NT2/D1 (cell line): ENCODE data around the gene RIN1.
A peak's percentile ranks its signal among the peaks of the same experiment; 100 is the strongest.
"Not testable (repeated sequence)": the region's sequence is repeated elsewhere in the genome, so short reads cannot be mapped to it uniquely, and the experiment has no call there.

Source experiments
- DNase-seq: peaks from one replicate; pipeline ENCODE4 v3.0.0-alpha.2; 2011; ENCODE audit warnings: low read depth, low spot score
- H3K27me3 ChIP-seq: 2 replicates; pipeline ENCODE4 v1.6.0; 2011; ENCODE audit warnings: mild to moderate bottlenecking; ENCODE audit not compliant: insufficient read length, insufficient read depth
- H3K36me3 ChIP-seq: 2 replicates; pipeline ENCODE4 v1.6.1; 2011; ENCODE audit warnings: mild to moderate bottlenecking, low read length, mixed read lengths; ENCODE audit not compliant: insufficient read depth, insufficient read length
- H3K4me1 ChIP-seq: 2 replicates; pipeline ENCODE4 v1.5.1; 2011; ENCODE audit not compliant: insufficient read depth, insufficient read length
- H3K4me3 ChIP-seq: 2 replicates; pipeline ENCODE4 v1.5.1; 2011; ENCODE audit warnings: low read depth; ENCODE audit not compliant: insufficient read length
- H3K9ac ChIP-seq: 2 replicates; pipeline ENCODE4 v1.6.0; 2011; ENCODE audit warnings: low read depth; ENCODE audit not compliant: insufficient read length
- H3K9me3 ChIP-seq: 2 replicates; pipeline ENCODE4 v1.5.1; 2011; ENCODE audit warnings: mild to moderate bottlenecking, low read length; ENCODE audit not compliant: insufficient read depth
- SUZ12 ChIP-seq: IDR thresholded peaks from 2 replicates; pipeline ENCODE4 v1.6.1; 2011; ENCODE audit not compliant: insufficient read length, insufficient read depth; ENCODE audit errors: extremely low read depth
- YY1 ChIP-seq: IDR thresholded peaks from 2 replicates; pipeline ENCODE4 v1.6.1; 2011; ENCODE audit not compliant: insufficient read length, insufficient read depth
- ZNF274 ChIP-seq: IDR thresholded peaks from 2 replicates; pipeline ENCODE4 v1.6.1; 2011; ENCODE audit warnings: mild to moderate bottlenecking, low read depth, low read length

Gene RIN1

DNA sequence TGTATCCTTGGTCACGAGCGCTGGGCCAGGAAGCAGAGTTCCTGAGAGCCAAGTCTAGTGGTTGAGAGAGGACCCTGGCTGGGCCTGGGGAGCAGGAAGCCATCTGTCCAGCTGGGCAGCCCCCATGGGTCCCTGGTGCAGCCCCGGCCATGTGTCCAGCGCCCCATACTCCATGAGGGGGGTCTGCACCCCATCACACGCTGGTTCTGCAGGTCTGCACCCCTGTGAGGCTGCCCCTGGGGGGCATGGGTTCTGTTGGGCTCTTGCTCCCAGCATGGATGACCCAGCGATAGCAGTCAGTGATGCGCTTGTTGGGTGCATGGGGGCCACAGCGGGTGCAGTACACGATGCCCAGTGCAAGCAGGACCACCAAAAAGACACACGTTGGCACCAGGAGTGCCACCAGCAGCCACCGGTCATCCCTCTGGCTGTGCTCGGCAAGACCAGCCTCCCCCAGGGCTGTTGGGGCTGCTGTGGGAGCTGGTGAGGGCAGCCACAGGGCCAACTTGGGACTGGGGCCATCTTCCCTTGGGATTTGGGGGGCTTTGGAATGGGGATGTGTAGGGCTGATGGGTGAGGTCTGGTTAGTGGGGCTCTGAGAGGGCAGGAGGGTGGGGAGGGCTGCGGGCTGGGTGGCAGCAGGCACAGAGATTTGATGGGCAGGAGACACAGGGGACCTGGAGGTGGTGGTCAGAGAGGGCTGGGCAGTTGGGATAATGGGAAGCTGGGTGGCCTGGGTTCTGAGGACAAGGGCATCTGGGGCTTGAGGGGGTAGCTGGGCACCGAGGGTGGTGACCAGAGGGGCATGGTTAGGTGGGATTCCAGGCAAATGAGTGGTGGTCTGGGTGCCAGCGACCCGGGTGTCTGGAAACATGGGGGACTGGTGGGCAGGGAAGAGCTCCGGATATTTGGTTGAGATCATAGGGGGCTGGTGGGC lies 21.4 kb downstream of the RIN1 start:
- Histone ChIP-seq H3K9me3 (peaks cover 11% of the 10 kb centered on the region; the same call in 1 of the 2 replicates), H3K27me3 (peaks cover 19% of the 10 kb centered on the region), H3K4me3 (no peak overlapping the region), H3K36me3 (peaks cover 3% of the 10 kb centered on the region), H3K9ac (peak overlapping the region; percentile 23), H3K4me1 (peaks cover 46% of the 10 kb centered on the region)
- TF ChIP-seq SUZ12 (no peak), YY1 (no peak), ZNF274 (no peak)
- DNase-seq = no peak

DNA sequence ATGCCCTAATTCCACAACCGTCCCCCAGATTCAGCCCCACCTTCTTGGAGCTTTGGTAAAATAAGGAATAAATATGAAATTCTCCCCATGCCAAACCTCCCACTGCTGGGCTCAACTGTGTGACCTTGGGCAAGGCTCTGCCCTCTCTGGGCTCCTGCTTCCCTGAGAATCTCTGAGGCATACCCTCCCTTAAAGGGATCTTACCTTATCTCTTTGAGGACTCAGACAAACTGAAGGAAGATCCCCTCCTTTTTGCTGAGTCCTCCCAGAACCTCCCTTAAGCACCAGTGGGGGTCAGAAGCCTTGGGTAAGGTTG lies 22.1 kb downstream of the RIN1 start:
- Histone ChIP-seq H3K27me3 (peaks cover 19% of the 10 kb centered on the region), H3K4me3 (peak overlapping the region; percentile 48)

DNA sequence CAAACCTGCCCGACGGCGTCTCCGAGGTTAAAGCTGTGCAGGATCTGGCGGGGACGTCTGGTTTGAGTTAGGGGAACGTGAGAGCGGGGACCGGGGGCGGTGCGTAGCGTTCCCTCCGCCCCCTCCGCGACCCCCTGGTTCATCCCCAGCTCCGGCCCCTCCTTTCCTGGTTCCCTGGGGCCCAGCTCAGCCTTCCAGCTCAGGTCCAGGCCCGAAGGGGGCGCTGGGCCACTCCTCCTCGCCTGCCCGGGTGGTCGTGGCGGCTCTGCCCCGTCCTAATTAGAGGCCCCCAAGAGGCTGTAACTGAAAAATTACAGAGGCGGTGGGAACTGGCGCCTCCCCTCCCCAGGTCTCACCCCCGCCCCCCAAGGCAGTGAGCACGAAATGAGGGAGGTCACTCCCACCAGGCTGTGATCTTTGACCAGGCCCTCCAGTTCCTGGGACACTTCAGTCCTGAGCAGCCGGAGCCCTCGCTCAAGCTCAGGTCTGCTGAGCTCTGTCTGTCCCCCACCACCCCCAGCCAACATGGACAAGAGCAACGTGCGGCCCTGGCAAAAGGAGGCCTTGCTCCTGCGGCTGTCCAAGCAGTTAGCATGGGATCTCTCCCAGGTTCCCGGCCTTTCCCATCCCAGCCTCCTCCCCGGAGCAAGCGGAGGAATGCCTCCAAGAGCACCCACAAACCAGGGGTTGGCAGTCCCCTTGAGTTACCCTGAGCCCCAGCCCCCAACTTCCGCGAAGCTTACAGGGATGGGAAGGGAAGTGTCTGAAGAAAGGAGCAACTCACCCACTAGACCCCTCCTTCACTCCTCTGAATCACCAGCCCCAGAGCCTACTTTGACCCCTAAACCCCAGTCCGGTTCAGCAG lies 22.7 kb downstream of the RIN1 start:
- Histone ChIP-seq H3K27me3 (peaks cover 19% of the 10 kb centered on the region), H3K9ac (peak overlapping the region; percentile 87), H3K4me3 (peak overlapping the region; percentile 48), H3K4me1 (peaks cover 43% of the 10 kb centered on the region), H3K9me3 (no peaks in the 10 kb centered on the region), H3K36me3 (peaks cover 3% of the 10 kb centered on the region)
- DNase-seq = no peak
- no peak for TF ChIP-seq YY1
- TF ChIP-seq SUZ12 = no peak
- no peak for TF ChIP-seq ZNF274

More for the DNA sequence above, 22.1 kb downstream of the RIN1 start:
- Histone ChIP-seq H3K9me3 (peaks cover 6% of the 10 kb centered on the region; the same call in 1 of the 2 replicates), H3K4me1 (peaks cover 47% of the 10 kb centered on the region), H3K36me3 (peaks cover 3% of the 10 kb centered on the region), H3K9ac (peak overlapping the region; percentile 87)
- no peak for DNase-seq
- TF ChIP-seq YY1 = no peak
- no peak for TF ChIP-seq ZNF274
- no peak for TF ChIP-seq SUZ12

DNA sequence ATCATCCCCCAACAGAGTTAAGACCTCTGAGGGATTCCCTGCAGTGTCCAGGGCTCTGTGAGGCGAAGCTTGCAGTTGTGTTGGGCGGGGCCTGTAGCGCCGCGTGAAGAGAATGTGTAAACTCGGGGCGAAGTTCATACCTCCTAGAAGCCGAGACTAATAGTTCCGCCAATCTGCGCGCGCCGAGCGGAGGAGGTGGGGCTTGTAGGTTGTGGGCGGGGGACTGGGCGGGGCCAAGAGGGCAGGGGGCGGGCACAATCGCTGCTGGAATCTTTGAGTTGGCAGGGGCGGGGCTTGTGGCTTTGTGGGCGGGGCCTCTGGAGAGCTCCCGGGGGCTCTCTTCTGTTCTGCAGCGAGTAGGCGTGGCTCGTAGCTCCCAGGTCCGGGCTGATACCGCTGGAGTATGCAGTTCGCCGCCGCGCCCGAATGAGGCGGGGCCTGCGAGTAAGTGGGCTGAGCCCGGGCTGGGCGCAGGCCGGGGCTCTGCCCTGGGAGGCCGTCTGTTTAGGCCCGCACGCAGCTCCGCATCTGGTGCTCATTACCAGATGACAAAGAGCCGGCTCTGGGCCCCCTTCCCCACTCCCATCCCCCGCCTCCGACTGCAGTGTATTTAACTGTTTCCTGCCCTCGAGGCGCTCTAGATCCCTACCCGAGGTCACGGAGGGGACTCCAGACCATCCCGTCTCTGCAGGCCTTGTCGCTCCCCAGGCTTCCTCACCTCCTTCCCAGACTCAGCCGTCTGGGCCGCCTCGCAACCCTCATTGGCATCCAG lies 23.5 kb downstream of the RIN1 start:
- peak; percentile 98 for DNase-seq
- Histone ChIP-seq H3K9me3 (no peaks in the 10 kb centered on the region), H3K4me1 (peaks cover 35% of the 10 kb centered on the region), H3K27me3 (peaks cover 19% of the 10 kb centered on the region), H3K4me3 (peak overlapping the region; percentile 66), H3K9ac (peak overlapping the region; percentile 87), H3K36me3 (peaks cover 3% of the 10 kb centered on the region)
- TF ChIP-seq YY1 (no peak), ZNF274 (no peak), SUZ12 (no peak)

DNA sequence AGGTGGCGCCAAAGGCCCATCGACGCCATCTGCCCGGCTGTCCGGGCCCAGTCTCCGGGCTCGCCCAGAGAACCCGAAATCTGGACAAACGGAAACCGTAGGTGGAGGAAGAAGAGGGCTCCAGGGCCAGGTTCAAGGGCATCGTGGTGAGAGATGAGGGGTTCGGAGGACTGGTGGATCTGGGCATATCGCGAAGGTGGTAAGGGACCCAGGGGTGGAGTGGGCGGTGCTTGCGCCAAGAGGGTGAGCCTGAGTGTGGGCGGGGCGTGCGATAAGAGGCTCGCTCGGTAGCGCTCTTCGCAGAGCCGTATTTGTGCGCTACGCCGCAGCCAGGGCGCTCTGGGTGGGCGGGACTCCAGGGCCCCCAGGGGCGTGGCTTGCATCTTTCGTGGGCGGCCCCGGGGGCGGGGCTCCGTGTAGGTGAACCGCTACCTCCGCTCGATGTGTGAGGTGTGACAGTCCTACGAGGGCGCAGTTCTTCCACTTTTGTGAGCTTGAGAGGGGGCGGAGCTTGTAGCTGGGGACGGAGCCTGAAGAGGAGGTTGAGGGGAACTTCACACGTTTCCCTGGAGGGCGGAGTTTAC lies 24.2 kb downstream of the RIN1 start:
- peak overlapping the region; percentile 84 for H3K9ac ChIP-seq
- peaks cover 19% of the 10 kb centered on the region for H3K27me3 ChIP-seq
- peak; percentile 92 for DNase-seq
- TF ChIP-seq SUZ12 = no peak
- TF ChIP-seq ZNF274 = no peak
- no peak for TF ChIP-seq YY1
- H3K4me3 ChIP-seq = peak overlapping the region; percentile 66
- H3K36me3 ChIP-seq = peaks cover 3% of the 10 kb centered on the region
- no peaks in the 10 kb centered on the region for H3K9me3 ChIP-seq
- H3K4me1 ChIP-seq = peaks cover 30% of the 10 kb centered on the region

DNA sequence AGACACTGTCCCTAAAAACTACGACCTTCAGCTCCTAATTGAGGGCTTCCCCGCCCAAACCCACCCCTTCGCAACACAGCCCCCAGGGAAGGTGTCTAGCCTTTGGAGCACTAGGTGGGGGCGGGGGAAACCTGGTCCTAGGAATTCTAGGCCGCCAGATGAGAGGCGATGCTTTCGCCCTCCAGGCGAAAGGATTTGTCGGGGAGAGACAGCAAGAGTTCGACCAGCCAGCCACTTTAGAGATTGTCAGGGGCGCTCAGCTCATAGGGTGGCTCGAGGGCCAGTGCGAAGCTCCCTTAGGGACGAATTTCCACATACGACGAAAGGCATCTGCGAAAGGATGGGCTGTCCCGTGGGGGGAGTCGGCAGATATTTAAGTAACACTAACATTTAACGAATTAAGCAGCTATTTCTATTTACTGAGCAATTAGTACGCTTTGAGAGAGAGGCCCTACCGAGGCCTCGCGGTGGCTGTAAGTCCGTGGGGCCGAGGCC lies 24.7 kb downstream of the RIN1 start:
- Histone ChIP-seq H3K4me1 (peaks cover 28% of the 10 kb centered on the region), H3K4me3 (peak overlapping the region; percentile 66), H3K9me3 (no peaks in the 10 kb centered on the region), H3K36me3 (peaks cover 3% of the 10 kb centered on the region), H3K9ac (peak overlapping the region; percentile 84), H3K27me3 (peaks cover 15% of the 10 kb centered on the region)
- TF ChIP-seq YY1 (no peak), SUZ12 (no peak), ZNF274 (no peak)
- no peak for DNase-seq

DNA sequence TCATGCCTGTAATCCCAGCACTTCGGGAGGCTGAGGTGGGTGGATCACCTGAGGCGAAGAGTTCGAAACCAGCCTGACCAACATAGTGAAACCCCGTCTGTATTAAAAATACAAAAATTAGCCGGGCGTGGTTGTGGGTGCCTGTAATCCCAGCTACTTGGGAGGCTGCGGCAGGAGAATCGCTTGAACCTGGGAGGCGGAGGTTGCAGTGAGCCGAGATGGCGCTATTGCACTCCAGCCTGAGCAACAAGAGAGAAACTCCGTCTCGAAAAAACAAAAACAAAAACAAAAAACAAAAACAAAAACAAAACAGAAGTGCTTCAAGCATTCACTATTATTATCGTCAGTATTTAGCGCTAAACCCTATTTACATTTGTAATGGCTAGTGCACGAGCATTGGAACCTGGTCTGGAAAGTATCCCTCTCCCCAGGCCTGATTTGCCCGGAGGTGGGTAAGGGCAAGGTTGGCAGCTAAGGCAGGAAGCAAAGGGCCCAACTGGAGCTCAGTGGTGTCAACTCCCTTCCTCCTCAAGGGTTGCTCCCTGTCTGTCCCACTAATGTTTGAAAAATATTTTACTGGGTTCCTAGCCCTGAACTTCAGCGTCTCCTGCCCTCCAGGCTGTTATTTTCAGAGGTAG lies 25.3 kb downstream of the RIN1 start:
- not testable (repeated sequence) for H3K36me3 ChIP-seq, H3K27me3 ChIP-seq, H3K9me3 ChIP-seq, DNase-seq
- H3K4me3 ChIP-seq = peak overlapping the region; percentile 13
- peaks cover 22% of the 10 kb centered on the region for H3K4me1 ChIP-seq
- H3K9ac ChIP-seq = peak overlapping the region; percentile 84
